GM12872 (cell line): ENCODE measurements around the gene RPL13.

Experiments
- TF ChIP-seq, protein P1 (sequence below): IDR thresholded peaks from 3 replicates; pipeline ENCODE4 v1.5.1; 2011; ENCODE audit warnings: low read depth, mild to moderate bottlenecking, low read length, moderate library complexity; ENCODE audit not compliant: insufficient read depth

The RPL13 gene

DNA sequence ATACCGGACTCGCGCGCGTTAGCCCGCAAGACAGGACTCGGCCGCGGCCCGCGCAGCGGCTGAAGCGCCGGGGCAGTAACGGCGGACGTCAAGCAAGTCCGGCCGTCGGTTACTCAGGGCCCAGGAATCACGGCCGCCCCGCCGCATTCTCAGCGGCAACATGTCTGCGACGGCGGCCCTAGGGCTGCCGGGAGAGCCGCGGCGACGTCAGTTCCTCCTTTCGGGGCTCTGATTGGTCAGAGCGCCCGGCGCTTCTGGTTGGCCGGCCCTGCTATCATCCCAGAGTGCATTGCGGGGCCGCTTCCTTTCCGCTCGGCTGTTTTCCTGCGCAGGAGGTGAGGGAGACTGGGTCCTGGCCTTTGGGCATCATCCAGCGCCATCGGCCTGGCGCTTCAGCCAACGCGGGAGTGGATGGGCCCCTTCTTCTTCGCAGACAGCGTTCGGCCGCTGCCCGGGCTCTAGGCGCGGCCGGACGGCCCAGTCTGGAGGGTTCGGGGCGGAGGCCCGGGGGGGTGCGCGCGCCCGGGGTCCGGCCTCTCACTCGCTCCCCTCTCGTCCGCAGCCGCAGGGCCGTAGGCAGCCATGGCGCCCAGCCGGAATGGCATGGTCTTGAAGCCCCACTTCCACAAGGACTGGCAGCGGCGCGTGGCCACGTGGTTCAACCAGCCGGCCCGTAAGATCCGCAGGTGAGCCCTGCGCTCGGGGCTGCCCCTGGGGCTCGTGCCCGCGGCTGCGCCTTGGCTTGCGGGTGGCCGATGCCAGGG is at the start of gene RPL13:
TSS of gene RPL13 (plus strand) at position 305 of the 764 bp plus-strand sequence. CDS start at position 583, 278 bp downstream.
- TF ChIP-seq, protein P1, sequence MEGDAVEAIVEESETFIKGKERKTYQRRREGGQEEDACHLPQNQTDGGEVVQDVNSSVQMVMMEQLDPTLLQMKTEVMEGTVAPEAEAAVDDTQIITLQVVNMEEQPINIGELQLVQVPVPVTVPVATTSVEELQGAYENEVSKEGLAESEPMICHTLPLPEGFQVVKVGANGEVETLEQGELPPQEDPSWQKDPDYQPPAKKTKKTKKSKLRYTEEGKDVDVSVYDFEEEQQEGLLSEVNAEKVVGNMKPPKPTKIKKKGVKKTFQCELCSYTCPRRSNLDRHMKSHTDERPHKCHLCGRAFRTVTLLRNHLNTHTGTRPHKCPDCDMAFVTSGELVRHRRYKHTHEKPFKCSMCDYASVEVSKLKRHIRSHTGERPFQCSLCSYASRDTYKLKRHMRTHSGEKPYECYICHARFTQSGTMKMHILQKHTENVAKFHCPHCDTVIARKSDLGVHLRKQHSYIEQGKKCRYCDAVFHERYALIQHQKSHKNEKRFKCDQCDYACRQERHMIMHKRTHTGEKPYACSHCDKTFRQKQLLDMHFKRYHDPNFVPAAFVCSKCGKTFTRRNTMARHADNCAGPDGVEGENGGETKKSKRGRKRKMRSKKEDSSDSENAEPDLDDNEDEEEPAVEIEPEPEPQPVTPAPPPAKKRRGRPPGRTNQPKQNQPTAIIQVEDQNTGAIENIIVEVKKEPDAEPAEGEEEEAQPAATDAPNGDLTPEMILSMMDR = no peak

DNA sequence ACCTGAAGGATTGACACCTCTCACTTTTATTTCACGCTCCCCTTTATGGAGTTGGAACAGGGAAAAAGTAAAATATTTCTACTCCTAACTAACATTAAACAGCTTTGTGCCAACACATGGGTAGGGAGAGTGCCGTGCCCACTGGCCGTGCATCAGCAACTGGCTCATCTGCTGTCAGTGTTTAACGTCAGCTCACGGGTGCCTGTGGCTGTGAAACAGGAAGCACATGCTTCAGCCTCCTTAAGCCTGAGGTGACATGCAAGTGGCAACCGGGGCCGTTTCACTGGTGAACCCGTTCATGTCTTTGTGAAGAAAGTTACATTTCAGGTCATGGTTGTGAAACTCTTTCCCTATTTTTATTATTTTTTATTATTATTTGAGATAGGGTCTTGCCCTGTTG is 49.1 kb upstream of the RPL13 start:
- TF ChIP-seq, protein P1 = no peak

DNA sequence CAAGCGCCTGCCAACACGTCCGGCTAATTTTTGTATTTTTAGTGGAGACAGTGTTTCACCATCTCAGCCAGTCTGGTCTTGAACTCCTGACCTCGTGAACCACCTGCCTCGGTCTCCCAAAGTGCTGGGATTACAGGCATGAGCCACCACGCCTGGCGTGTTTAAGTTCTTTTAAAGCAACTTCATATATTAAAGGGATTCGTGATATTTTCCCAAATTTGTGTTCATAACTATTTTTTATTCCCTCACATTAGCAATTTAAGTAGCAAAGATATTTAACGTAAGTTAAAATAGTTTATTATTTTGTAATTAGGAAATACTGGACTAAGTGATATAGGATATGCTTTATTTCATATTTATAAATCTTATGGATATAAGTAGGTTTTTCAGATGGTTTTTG is 48.0 kb upstream of the RPL13 start:
- TF ChIP-seq, protein P1 = no peak

DNA sequence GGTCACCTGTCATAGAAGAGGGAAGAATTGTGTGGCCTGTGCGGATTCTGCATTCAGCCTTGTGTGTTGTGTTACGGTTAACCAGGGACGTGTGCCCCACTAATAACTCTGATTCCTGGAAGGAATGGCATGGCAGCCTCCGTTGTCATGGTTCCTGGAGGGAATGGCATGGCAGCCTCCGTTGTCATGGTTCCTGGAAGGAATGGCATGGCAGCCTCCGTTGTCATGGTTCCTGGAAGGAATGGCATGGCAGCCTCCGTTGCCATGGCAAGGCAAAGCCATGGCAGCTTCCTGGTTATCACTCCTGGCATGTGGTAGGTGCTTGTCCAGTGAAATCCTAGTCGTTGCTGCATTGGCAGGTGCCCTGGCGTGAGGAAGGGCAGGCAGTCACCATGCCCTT is 43.4 kb upstream of the RPL13 start:
- TF ChIP-seq, protein P1 = no peak

DNA sequence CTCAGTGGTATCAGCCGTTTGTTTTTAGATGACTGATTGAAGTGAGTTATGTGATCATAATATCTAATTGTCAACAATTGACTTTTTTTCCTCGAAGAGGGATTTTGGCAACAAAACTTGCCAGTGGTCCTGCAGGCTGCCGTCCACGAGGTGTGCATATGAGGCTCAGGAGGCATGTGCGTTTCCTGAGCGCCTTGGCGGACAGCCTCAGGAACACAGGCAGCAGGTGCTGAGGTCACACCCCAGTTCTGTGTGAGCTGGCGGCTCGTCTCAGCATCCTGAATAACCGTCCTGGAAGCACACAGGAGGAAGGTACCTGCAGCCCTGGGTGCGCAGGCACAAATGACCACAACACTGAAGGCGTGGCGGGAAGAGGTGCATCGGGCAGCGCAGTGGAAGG is 40.6 kb upstream of the RPL13 start:
- TF ChIP-seq, protein P1 = no peak

DNA sequence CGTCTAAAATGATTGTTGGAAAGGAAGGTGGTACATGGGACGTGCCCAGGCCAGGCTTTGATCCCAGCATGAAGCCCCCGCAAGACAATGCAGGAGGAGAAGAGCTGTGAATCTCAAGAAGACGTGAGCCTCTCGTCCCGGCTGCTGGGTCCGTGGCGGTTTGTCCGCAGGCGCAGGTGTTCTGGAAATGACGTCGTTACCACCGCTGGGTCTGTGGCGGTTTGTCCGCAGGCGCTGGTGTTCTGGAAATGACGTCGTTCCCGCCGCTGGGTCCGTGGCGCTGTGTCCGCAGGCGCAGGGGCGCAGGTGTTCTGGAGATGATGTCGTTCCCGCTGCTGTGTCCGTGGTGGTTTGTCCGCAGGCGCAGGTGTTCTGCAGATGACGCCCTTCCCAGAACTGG is 38.2 kb upstream of the RPL13 start:
- TF ChIP-seq, protein P1 = no peak

DNA sequence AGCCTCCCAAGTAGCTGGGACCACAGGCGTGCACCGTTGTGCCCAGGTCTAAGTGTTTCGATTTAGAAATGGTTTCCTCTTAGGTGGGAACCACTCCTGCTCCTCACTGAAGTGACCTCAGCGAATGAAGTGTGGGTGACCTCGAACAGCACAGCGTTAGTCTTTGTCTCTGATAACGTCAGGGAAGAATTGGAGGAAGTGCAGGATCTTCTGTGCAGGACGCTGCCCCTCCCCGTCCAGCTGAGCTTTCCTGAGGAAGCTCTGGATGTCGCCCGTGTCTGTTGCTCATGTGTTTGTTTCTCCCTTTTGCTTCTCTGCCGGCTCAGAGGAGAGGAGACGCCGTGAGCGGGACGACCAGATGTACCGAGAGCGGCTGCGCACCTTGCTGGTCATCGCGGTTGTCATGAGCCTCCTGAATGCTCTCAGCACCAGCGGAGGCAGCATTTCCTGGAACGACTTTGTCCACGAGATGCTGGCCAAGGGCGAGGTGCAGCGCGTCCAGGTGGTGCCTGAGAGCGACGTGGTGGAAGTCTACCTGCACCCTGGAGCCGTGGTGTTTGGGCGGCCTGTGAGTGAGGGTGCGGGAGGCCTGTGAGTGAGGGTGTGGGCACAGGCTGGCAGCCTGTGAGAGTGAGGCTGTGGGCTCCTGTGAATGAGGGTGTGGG is 36.7 kb upstream of the RPL13 start:
- TF ChIP-seq, protein P1 = no peak
